GM21786 (cell line): ENCODE measurements around the gene SLF2.

ENCODE experiments used
- ATAC-seq: cut with Tn5 transposase; IDR thresholded peaks from one replicate; pipeline ENCODE4 v1.9.1; 2021; ENCODE audit not compliant: unreplicated experiment

SLF2 gene, protein sequence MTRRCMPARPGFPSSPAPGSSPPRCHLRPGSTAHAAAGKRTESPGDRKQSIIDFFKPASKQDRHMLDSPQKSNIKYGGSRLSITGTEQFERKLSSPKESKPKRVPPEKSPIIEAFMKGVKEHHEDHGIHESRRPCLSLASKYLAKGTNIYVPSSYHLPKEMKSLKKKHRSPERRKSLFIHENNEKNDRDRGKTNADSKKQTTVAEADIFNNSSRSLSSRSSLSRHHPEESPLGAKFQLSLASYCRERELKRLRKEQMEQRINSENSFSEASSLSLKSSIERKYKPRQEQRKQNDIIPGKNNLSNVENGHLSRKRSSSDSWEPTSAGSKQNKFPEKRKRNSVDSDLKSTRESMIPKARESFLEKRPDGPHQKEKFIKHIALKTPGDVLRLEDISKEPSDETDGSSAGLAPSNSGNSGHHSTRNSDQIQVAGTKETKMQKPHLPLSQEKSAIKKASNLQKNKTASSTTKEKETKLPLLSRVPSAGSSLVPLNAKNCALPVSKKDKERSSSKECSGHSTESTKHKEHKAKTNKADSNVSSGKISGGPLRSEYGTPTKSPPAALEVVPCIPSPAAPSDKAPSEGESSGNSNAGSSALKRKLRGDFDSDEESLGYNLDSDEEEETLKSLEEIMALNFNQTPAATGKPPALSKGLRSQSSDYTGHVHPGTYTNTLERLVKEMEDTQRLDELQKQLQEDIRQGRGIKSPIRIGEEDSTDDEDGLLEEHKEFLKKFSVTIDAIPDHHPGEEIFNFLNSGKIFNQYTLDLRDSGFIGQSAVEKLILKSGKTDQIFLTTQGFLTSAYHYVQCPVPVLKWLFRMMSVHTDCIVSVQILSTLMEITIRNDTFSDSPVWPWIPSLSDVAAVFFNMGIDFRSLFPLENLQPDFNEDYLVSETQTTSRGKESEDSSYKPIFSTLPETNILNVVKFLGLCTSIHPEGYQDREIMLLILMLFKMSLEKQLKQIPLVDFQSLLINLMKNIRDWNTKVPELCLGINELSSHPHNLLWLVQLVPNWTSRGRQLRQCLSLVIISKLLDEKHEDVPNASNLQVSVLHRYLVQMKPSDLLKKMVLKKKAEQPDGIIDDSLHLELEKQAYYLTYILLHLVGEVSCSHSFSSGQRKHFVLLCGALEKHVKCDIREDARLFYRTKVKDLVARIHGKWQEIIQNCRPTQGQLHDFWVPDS

DNA sequence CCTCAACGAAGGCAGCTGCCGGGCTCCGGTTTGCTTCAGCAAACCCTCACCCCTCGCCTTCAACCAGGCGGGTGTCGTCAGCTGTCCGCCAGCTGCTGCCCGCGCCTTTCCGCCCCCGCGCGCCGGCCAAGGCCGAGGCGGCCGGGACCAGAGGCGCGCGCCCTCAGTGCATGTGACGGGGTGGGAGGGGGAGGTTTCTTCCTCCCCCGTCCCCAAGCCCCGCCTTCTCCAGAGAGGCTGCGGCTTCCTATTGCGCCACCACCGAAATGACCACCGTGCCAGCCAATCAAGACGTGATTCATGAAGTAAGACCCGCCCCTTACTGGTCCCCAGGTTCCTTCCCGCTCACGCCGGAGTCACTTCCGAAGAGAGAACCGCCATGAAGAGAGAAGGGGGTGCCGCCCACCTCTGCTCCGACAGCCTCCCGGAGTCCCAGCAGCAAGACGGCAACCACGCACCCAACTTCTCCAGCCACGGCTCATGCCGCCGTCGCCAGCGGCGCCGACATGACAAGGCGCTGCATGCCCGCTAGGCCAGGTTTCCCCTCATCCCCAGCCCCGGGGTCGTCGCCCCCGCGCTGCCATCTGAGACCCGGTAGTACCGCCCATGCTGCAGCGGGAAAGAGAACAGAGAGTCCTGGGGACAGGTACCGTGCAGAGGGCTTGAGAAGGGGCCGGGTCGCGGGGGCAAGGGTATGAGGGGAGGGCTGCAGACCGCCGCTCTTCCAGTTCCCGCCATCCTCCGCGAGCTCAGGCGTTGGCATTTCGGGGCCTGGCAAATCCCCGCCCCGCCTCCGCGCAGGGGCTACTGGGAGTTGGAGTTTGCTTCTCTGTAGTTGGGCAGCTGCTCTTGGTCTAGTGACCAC, at the start of gene SLF2:
Gene SLF2 (plus strand): TSS at position 359 of the 865 bp plus-strand sequence. CDS start 148 bp downstream, at position 507.
- peak; percentile 95 for ATAC-seq

DNA sequence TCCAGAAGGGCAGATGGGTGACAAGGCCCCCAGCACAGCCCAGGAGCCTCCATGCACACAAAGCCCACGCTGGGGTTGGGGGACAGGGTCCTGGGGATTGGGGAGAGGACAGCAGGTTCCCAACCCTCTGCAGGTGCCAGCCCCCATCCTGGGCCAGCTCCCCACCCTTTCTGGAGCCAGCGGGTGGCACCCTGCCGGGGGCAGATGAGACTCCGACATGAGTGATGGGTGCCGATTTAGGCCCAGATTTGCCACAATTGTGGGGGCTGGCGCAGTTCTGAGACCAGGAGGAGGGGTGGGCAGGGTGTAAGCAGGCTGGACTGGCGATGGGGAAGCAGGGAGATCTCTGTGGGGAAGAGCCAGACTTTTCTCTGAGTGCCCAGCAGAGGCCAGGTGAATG, 49.3 kb upstream of the SLF2 start:
- no peak for ATAC-seq

DNA sequence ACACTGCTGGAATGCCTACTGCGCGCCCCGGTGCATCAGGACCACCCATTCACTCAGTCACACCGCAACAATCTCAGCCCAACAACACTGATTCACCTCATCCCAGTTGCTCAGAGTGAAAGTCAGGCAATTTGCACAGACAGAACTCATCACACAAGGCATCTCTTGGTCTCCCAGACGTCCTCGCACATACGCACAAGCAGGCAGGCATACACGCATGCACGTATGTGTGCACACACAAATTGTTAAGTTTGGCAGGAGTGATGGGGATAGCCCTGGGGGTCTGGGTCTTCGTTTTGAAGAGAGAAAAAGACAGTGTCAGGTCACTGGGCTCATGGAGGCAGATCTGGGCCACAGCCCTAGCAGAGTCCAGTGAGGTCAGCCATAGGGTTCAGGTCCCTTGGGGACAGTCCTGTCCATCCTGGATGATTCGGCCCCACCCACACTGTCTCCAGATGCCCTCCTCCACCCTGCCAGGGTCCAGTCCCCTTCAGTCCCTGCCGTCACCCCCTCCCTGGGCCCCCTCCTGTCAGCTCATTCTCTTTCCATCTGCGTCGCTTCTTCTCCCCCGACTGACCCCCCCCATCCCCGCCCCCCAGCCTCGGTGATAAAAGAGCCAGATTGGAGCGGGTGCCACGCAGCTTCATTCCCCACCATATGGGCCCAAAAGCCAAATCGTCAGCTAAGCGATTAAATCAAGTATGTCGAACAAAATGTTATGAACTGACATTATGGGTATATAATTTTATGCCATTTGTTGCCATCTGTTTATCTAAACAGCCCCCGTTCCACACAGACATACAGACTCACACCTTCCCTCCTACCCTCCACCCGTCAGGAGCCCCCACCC, 48.5 kb upstream of the SLF2 start:
- ATAC-seq = no peak

DNA sequence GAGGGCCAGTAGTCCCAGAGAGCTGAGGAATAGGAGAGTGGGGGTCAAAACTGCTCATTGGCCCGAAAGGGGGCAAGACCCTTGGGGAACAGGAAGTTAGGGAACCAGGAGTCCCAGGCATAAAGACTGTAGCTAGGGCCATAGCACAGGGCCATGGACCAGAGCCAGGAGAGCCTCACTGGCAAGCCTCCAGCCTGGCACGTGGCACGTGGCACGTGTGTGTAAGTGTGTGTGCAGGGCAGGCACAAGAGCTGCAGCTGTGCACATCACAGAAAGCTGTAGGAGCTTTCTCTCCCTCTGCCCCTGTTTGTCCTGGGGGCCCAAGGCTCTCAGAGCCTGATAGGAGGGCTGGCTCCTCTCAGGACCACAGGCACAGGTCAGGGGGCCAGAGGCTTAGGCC, 47.8 kb upstream of the SLF2 start:
- no peak for ATAC-seq

DNA sequence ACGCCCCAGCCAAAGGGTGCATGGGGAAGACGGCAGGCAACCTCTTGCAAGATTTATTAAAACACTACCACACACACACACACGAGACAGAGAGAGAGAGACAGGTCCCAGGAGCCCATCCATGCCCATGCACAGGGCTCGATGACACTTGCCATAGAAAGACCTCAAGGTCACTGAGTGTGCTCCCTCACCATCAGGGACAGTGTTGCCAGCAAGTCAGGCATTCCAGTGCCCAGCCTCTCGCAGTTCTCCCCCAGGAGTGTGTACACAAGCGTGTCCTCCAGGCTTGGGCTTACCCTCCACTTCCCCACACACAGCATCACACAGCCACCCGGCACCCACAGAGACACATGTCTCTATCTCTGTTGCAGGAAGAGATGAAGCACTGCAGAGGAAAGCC, 46.8 kb upstream of the SLF2 start:
- no peak for ATAC-seq

DNA sequence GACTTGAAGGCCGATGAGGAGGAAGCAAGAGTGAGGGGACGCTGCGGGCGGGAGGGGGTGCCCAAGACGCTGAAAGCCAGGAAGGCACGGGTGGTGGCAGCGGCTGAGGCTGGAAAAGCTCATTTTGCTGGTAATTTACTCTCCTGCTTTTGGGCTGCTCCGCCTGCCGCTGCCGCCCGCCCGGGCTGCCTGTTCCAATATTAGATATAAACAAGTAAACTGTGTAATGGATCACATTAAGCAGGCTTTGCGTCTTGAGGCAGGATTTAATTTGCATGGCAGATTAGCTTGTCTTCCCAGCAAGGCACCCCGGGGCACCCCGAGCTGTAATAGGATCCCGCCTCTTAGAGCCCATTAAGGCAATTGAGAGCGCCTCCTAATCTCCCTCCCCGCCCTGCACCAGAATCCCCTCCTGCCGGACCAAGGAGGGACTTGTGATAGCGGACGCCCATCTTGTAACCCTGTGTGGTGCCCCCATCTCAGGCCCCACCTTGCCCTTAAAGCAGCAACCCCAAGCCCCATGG, 46.1 kb upstream of the SLF2 start:
- no peak for ATAC-seq

DNA sequence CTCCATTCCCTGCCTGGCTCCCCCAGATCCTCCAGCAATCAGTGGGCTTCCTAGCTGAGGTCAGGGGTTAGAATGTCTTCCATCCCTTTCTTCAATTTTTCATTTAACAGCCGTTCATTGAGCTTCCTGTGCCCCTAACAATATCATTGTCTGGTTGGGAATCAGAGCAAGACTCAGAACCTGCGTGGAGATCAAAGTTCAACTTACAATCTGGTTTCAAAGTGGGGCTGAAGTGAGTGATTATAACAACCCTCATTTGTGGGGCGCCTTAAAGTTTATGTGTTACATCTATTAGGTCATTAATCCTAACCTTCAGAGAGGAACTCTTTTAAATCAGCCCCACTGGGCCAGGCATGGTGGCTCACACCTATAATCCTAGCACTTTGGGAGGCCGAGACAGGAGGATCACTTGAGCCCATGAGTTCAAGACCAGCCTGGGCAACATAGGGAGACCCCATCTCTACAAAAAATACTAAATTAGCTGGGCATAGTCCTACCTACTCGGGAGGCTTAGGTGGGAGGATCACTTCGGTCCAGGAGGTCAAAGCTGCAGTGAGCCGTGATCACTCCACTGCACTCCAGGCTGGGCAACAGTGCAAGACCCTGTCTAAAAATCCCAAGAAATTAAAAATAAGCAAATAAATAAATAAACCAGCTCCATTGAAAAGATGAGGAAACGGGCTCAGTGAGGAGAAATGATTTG, 45.4 kb upstream of the SLF2 start:
- no peak for ATAC-seq

DNA sequence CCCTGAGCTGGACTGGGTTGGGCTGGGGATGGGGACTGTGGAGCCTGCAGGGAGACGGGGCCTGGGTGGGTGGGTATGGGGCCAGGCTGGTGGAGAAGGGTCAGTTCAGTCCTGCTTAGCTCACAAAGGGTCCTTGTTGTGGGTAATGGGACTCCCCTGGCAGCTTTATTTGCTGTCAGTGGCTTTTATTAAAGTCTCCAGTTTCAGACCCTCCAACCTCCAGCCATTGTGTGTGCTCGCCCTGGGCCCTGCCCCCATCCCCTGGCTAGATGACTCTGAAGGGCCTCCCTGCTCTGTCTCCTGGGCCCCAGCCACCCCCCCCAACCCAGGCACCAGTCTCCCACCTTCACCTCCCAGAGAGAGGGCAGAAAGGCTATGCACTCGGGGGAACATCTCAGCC, 44.4 kb upstream of the SLF2 start:
- no peak for ATAC-seq

DNA sequence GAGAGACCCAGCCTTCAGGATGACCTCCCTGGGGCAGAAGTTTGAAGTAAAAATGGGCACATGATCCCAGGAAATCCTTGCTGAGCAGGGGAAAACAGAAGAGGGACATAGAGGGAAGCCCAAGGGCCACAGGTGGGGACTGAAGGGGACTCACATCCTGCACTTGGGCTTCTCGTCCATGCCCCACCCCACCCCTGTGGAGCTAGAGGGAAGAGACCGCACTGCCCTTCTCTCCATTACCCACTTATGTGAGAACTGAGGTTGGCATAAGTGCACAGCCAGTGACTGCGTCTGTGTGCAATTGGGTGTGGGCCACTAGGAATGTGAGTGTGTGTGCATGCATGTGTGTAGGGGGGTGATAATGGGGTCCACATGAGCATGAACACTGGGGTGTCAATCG, 43.4 kb upstream of the SLF2 start:
- no peak for ATAC-seq

DNA sequence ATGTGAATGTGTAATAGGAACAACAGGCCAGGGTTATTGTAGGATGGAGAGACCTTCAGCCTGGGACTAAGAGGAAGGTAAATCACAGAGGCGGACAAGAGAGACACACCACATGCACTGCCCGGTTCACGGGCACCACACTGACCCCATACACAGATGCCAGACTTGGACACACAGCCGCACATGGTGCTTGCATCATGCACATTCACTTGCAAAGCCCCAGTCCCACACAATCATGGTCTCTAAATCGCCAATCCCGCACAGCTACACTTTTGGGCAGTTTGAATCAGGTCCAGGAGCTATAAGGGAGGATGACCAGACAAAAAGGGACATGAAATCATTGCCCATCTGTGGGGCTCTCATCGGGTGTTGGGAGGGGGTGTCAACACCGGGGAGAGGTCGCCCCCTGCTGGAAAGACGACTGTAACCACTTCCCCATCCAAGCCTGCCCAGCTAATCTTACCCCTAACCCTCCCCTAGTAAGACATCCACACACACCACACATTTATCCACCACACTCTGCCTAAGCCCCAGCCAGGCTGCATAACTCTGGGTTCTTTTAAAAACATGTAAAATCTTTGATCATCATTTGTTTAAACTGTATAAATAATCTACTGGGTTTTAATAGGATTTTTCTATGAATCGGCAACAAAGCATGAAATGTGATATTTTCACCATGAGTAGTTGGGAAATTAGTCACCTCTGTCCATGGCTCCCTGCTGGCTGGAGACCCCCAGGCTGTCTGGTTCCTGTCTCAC, 40.5 kb upstream of the SLF2 start:
- ATAC-seq = no peak

DNA sequence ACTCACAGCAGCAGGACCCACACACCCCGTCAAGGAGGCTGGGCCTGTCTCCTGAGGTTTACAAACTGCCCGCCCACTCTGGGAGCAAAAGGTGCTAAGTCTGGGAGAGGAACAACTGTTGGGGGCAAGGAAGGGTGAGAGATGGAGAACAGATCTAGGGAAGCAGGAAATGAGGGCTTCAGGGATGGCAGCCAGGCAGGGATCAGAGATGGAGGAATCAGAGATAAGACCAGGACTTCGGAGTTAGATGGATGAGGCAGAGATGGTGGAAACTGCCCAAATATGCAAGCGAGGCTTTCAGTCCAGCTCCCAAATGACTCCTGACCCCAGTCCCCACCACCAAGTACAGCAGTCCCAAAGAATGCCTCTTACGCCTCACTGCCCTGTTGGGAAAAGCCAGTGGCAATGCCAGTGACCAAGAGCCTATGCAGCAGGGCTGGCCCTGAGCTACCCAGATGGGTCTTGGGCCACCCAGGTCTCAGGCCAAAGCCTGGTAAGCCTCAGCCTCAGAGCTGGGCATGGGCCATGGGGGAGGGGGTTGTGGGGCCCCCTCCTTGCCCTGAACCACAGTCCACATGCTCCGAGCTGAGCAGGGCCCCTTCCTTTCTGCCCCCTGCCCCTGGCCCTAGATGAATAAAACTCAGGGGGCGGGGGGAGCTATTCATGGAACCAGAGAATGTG, 39.5 kb upstream of the SLF2 start:
- ATAC-seq = no peak

DNA sequence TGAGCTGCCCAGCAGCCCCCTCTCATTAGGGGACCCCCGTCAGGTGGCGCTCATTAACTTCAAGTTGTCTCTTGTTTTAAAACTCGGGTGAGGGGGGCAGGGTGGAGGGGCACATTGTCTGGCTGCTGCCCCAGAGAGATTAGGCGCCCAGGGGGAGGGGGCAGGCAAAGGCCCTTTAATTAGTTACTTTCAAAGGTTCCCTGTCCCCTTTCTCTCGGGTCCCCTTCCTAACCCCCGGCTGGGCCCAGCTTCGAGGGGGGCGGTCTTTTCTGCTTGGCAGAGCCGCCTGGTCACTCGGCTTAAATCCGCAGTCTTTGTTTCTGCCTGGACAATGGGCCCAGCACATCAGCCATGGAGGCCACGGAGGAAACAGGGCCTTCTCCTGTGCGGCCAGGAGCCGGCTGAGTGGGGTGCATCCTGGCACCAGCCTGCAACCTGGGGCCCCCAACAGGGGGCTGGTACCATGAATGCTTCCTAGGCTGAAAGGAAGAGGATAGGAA, 38.9 kb upstream of the SLF2 start:
- ATAC-seq = no peak

DNA sequence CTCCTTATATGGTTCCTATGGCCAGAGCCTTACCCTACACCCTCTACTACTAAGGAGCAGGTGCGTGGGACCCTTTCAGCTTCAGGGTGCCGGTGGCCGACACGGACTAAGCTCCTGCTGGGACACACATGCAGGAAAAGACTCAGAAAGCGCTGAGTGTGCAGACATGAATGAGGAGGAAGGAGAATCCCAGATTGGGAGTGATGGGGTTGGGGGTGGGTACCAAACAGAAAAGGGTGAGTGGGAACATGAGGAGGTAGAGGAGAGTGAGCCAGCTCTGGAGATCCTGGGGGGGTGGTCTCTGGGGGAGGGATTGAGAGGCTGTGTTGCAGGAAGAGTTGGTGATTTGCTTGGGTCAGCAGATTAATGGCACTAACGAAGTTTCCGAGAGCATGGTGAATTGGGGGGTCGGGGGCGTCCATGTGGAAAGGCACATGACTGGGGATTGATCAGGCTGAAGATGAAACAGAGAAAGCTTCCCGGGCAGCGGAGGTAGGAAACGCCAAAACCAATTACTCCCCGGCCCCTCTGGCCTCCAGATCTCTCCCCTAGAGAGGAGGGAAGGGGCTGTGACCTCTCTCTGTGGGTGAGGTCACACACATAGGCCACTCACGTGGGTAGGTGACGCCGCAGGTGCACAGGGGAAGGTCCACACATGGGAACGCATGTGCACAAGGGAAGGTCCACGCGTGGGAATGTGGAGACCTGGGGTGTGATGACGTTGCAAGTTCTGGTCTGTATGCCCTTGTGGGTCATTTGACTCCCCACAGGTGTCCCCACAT, 37.9 kb upstream of the SLF2 start:
- ATAC-seq = no peak

DNA sequence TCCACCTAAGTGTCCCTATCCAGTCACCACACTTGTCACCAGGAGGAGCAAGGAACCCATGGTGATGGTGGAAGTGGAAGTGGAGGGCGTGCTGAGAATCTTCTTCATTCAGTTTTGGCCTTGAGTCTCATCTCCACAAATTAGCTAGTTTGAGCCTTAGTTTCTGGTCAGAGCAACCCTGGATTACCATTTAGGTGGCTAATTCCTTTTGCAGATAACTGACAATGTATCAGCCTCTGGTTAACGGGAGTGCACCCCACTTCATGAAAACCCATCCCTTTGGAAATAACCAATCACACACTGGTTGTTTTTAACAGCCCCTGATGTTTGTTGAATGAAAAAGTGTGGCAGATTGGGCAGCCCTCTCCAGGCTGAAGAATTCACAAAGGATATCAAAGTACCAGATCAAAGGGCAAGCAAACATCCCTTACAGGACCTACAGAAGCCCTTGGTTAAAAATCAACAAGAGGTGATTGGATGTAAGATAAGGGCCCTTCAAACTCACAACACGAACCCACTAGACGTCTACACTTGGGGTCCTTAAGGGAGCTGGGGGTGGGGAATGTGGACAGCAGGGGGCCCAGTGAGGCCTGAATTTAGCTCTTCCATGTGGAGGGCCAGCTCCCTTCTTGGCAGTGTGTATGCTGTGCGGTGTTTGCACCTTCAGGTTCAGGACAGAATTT, 37.1 kb upstream of the SLF2 start:
- ATAC-seq = no peak

DNA sequence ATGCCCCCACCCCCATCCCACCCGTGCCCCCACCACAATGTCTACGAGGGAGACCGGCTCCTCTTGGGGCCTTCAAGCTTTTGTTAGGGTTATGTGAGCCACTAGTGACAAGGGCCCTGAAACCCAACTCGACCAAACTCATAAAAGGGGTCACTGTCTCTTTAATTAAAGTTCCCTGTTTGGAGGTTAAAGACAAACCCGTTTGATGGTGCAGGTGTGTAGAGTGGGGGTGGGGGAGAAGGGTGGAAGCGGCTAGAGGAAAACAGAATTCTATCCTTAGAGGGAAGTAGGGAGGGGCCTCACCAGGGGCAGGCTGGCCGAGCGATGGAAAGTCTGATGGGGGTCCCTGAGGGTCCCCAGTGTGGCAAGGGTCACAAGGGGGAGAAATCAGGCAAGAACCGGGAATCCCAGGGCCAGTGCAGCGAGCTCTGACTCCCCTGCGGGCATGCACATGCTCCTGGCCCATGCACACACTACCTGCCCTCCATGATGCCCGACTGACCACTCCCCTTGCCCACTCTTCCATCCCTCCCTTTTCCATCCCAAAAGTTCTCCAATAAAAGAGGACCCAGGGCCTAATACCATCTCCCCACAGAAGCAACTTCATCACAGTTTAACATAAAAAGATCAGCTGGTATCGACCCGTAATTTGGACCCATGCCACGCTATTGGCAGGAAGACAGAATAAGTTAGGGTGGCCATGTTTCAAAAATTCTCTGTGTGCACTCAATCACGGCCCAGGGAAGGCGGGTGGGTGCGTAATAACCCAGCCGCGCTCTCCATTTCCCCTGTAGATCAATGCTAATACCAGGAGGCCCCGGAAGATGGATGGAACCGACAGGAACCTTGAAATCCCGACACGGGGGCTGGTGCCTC, 35.9 kb upstream of the SLF2 start:
- ATAC-seq = no peak
